H1 (cell line): Measurements from ENCODE around the gene ABCG1. TPM values are rescaled to one million over a fixed set of nuclear protein-coding genes. Genes with fewer than 3 reads are reported as not detected.
A peak's percentile ranks its signal among the peaks of the same experiment; 100 is the strongest.

Experiments used
- CTCF ChIA-PET: fragments of 300-600 bp; sonication (Branson Sonifier 250); formaldehyde crosslinking; loops from one replicate; lab custom pipeline; 2021; ENCODE audit not compliant: partially characterized antibody; lab: Charles Lee
- POLR2A ChIA-PET: fragments of 300-600 bp; sonication (Branson Sonifier 250); formaldehyde crosslinking; loops from one replicate; lab custom pipeline; 2021; ENCODE audit warnings: inconsistent platforms; ENCODE audit not compliant: partially characterized antibody; lab: Charles Lee
- DNase-seq, 2 experiments: peaks; one replicate each; pipeline versions ENCODE4 v3.0.0 to v3.0.0-alpha.2; 2010 to 2022; ENCODE audit warnings: low spot score in 2 of 2, low read depth in 1 of 2, mixed read lengths in 1 of 2
- FAIRE-seq: peaks from 2 replicates; lab custom pipeline; 2011; peaks lifted over from hg19 to GRCh38; lab: Jason Lieb, UNC
- H2AFZ ChIP-seq: 2 replicates; pipeline ENCODE4 v1.8.1; 2012; ENCODE audit warnings: low read length, inconsistent platforms
- H2AK5ac ChIP-seq: 2 replicates; pipeline ENCODE4 v1.6.1; 2013; ENCODE audit warnings: low read depth, low read length
- H2BK120ac ChIP-seq: replicated peaks from 2 replicates; pipeline ENCODE3; 2013; ENCODE audit warnings: low read depth, low read length, inconsistent platforms
- H2BK12ac ChIP-seq: 2 replicates; pipeline ENCODE4 v1.6.1; 2013; ENCODE audit warnings: low read depth, low read length
- H2BK15ac ChIP-seq: 2 replicates; pipeline ENCODE4 v1.6.1; 2013; ENCODE audit warnings: low read length
- H2BK20ac ChIP-seq: 2 replicates; pipeline ENCODE4 v1.6.1; 2013; ENCODE audit warnings: low read length
- H2BK5ac ChIP-seq: 2 replicates; pipeline ENCODE4 v1.6.1; 2013; ENCODE audit warnings: low read depth, low read length
- H3K14ac ChIP-seq: 2 replicates; pipeline ENCODE4 v1.6.1; 2013; ENCODE audit warnings: inconsistent platforms; ENCODE audit not compliant: insufficient read length
- H3K18ac ChIP-seq: 2 replicates; pipeline ENCODE4 v1.6.1; 2013; ENCODE audit warnings: low read length; ENCODE audit errors: extremely low read depth
- H3K23ac ChIP-seq: 2 replicates; pipeline ENCODE4 v1.6.1; 2013; ENCODE audit warnings: inconsistent platforms; ENCODE audit not compliant: insufficient read length
- H3K23me2 ChIP-seq: 2 replicates; pipeline ENCODE4 v1.6.1; 2013; ENCODE audit warnings: low read depth, low read length
- H3K27ac ChIP-seq: 2 replicates; pipeline ENCODE4 v1.6.1; 2011; ENCODE audit warnings: low read depth, low read length, inconsistent platforms
- H3K27me3 ChIP-seq, 4 experiments: replicated peaks in 1 of 4; 1 replicate in 1 of 4; 2 replicates in 3 of 4; pipeline versions ENCODE4 v1.6.1 to v1.8.1; 2011 to 2013; ENCODE audit warnings: low read length in 3 of 4, mild to moderate bottlenecking in 3 of 4, inconsistent platforms in 2 of 4, mixed read lengths in 2 of 4, moderate library complexity in 1 of 4; ENCODE audit not compliant: control insufficient read depth in 3 of 4, insufficient read depth in 3 of 4; ENCODE audit errors: extremely low read depth in 1 of 4
- H3K36me3 ChIP-seq, 4 experiments: 2 replicates each; pipeline versions ENCODE4 v1.6.1 to v1.8.1; 2011 to 2013; ENCODE audit warnings: mild to moderate bottlenecking in 4 of 4, low read length in 3 of 4, moderate library complexity in 2 of 4, control low read depth in 1 of 4, inconsistent platforms in 1 of 4; ENCODE audit not compliant: insufficient read depth in 4 of 4, control insufficient read depth in 2 of 4
- H3K4ac ChIP-seq: replicated peaks from 2 replicates; pipeline ENCODE3; 2013; ENCODE audit warnings: low read length, low read depth, mixed read lengths, inconsistent platforms; ENCODE audit not compliant: insufficient read length
- H3K4me1 ChIP-seq, 4 experiments: replicated peaks in 1 of 4; 1 replicate in 1 of 4; 2 replicates in 3 of 4; pipeline versions ENCODE4 v1.6.1 to v1.8.1; 2011 to 2013; ENCODE audit warnings: low read length in 3 of 4, inconsistent platforms in 2 of 4, mixed read lengths in 1 of 4; ENCODE audit not compliant: insufficient read depth in 4 of 4, control insufficient read depth in 3 of 4
- H3K4me2 ChIP-seq, 2 experiments: 2 replicates each; pipeline versions ENCODE4 v1.6.1 to v1.8.1; 2011 to 2013; ENCODE audit warnings: low read depth in 2 of 2, low read length in 2 of 2, control low read depth in 1 of 2, inconsistent platforms in 1 of 2, mild to moderate bottlenecking in 1 of 2; ENCODE audit not compliant: insufficient read depth in 1 of 2
- H3K4me3 ChIP-seq, 4 experiments: fragments of 200-600, 300-600 bp in 1 of 4; sonication (generic), shearing (Covaris generic), sonication (Bioruptor Twin) in 1 of 4; 2 replicates each; pipeline versions ENCODE4 v1.5.1 to v1.8.1; 2011 to 2016; ENCODE audit warnings: low read length in 4 of 4, low read depth in 3 of 4, control low read depth in 2 of 4, inconsistent platforms in 2 of 4, mild to moderate bottlenecking in 2 of 4, mixed read lengths in 1 of 4, moderate library complexity in 1 of 4; ENCODE audit not compliant: insufficient read depth in 2 of 4; ENCODE audit errors: extremely low read depth in 1 of 4
- H3K56ac ChIP-seq: replicated peaks from 2 replicates; pipeline ENCODE3; 2013; ENCODE audit warnings: low read depth, mild to moderate bottlenecking, mixed read lengths, low read length, inconsistent platforms; ENCODE audit not compliant: insufficient read length
- H3K79me1 ChIP-seq: 2 replicates; pipeline ENCODE4 v1.6.1; 2013; ENCODE audit warnings: low read depth, low read length, control low read depth
- H3K79me2 ChIP-seq, 2 experiments: 2 replicates each; pipeline versions ENCODE4 v1.6.1 to v1.8.1; 2012 to 2013; ENCODE audit warnings: low read length in 2 of 2, mild to moderate bottlenecking in 2 of 2, inconsistent platforms in 1 of 2; ENCODE audit not compliant: insufficient read depth in 2 of 2, control insufficient read depth in 1 of 2
- H3K9ac ChIP-seq, 4 experiments: replicated peaks in 1 of 4; 1 replicate in 1 of 4; 2 replicates in 3 of 4; pipeline versions ENCODE4 v1.6.1 to v1.8.1; 2011 to 2013; ENCODE audit warnings: low read depth in 3 of 4, low read length in 3 of 4, control low read depth in 2 of 4, mild to moderate bottlenecking in 2 of 4, moderate library complexity in 2 of 4, inconsistent platforms in 1 of 4; ENCODE audit errors: extremely low read depth in 1 of 4
- H3K9me3 ChIP-seq, 2 experiments: 2 replicates each; pipeline versions ENCODE4 v1.6.1 to v1.8.1; 2012 to 2013; ENCODE audit warnings: mild to moderate bottlenecking in 2 of 2, moderate library complexity in 2 of 2, control low read depth in 1 of 2, inconsistent platforms in 1 of 2, low read depth in 1 of 2, low read length in 1 of 2, mixed read lengths in 1 of 2; ENCODE audit not compliant: insufficient read depth in 2 of 2
- H4K20me1 ChIP-seq, 2 experiments: replicated peaks in 1 of 2; 2 replicates each; pipeline versions ENCODE3 to v1.8.1; 2011 to 2013; ENCODE audit warnings: inconsistent platforms in 2 of 2, low read length in 2 of 2, mild to moderate bottlenecking in 1 of 2; ENCODE audit not compliant: insufficient read depth in 2 of 2, control insufficient read depth in 1 of 2
- H4K5ac ChIP-seq: 2 replicates; pipeline ENCODE4 v1.6.1; 2013; ENCODE audit warnings: low read length, low read depth, mixed read lengths, inconsistent platforms; ENCODE audit not compliant: insufficient read length
- H4K8ac ChIP-seq: 2 replicates; pipeline ENCODE4 v1.8.0; 2013; ENCODE audit warnings: mild to moderate bottlenecking, moderate library complexity, low read length, inconsistent platforms; ENCODE audit not compliant: insufficient read depth; ENCODE audit errors: extremely low read depth
- H4K91ac ChIP-seq: replicated peaks from 2 replicates; pipeline ENCODE3; 2013; ENCODE audit warnings: low read length, mixed read lengths, inconsistent platforms; ENCODE audit not compliant: insufficient read length
- ASH2L ChIP-seq: fragments of 200-600, 300-600 bp; sonication (generic); IDR thresholded peaks from one replicate; pipeline ENCODE4 v1.7.1; 2017; ENCODE audit warnings: low read length
- CBX5 ChIP-seq: fragments of 300-800, 300-1000 bp; sonication (generic); IDR thresholded peaks from 2 replicates; pipeline ENCODE4 v1.7.1; 2016; ENCODE audit warnings: antibody characterized with exemption, low read length, low read depth
- CHD2 ChIP-seq: IDR thresholded peaks from 2 replicates; pipeline ENCODE4 v1.6.1; 2012; ENCODE audit warnings: low read length, improper control_type of control experiment
- CREB1 ChIP-seq: IDR thresholded peaks from 2 replicates; pipeline ENCODE4 v1.6.1; 2012; ENCODE audit warnings: inconsistent platforms
- CTBP2 ChIP-seq: IDR thresholded peaks from 2 replicates; pipeline ENCODE4 v1.7.0; 2011; ENCODE audit warnings: borderline replicate concordance, mild to moderate bottlenecking, moderate library complexity, mixed read lengths, low read length; ENCODE audit not compliant: insufficient read depth, insufficient read length
- FOSL1 ChIP-seq: IDR thresholded peaks from 2 replicates; pipeline ENCODE4 v1.6.1; 2011; ENCODE audit warnings: mild to moderate bottlenecking, low read depth, low read length, moderate library complexity; ENCODE audit not compliant: insufficient read depth
- GTF2F1 ChIP-seq: IDR thresholded peaks from 2 replicates; pipeline ENCODE4 v1.6.1; 2012; ENCODE audit warnings: low read depth, low read length, improper control_type of control experiment, borderline replicate concordance
- HDAC2 ChIP-seq, 2 experiments: fragments of 300-600 bp in 1 of 2; sonication (generic) in 1 of 2; IDR thresholded peaks; 2 replicates each; pipeline ENCODE4 v1.6.1; 2011 to 2012; ENCODE audit warnings: low read depth in 2 of 2, low read length in 2 of 2, mild to moderate bottlenecking in 2 of 2, moderate library complexity in 2 of 2, borderline replicate concordance in 1 of 2, inconsistent platforms in 1 of 2
- MAFK ChIP-seq: IDR thresholded peaks from 2 replicates; pipeline ENCODE4 v1.6.1; 2012; ENCODE audit warnings: low read depth, mild to moderate bottlenecking, improper control_type of control experiment, low read length
- PHF8 ChIP-seq: fragments of 200-600 bp; sonication (generic); conservative IDR thresholded peaks from 2 replicates; pipeline ENCODE4 v1.7.1; 2012; ENCODE audit warnings: low read depth, mild to moderate bottlenecking, inconsistent platforms, low read length, moderate library complexity
- POLR2AphosphoS5 ChIP-seq: IDR thresholded peaks from 2 replicates; pipeline ENCODE4 v1.6.1; 2011; ENCODE audit warnings: low read depth, low read length
- TCF12 ChIP-seq: IDR thresholded peaks from 2 replicates; pipeline ENCODE4 v1.6.1; 2011; ENCODE audit warnings: low read depth, mild to moderate bottlenecking, low read length
- WGBS, 2 experiments: shearing (Covaris generic) in 1 of 2; methylation state at CpG; one replicate each; pipeline versions ENCODE4 v1.1.6 to v1.1.7; 2013 to 2015; ENCODE audit warnings: low lambda C conversion rate in 2 of 2, mixed read lengths in 2 of 2, inconsistent platforms in 1 of 2, low coverage in 1 of 2, missing lambda C conversion rate in 1 of 2; ENCODE audit not compliant: insufficient replicate concordance in 2 of 2, insufficient coverage in 1 of 2, insufficient read length in 1 of 2; ENCODE audit errors: extremely low coverage in 1 of 2, missing lambda C conversion rate in 1 of 2; 5-methylcytosine and 5-hydroxymethylcytosine counted together
- polyA plus RNA-seq, 7 experiments: library from polyadenylated mRNA; depleted of rRNA in 3 of 7; stranded (reverse) in 5 of 7; unstranded in 2 of 7; fragments of >200 nt in 5 of 7; fragments of 200-250 nt in 2 of 7; gene quantifications; 1 replicate in 5 of 7; 2 replicates in 1 of 7; 4 replicates in 1 of 7; pipeline versions ENCODE4 v1.2.1 to v1.2.3, GENCODE V29; 2011 to 2013; ENCODE audit warnings: missing spikeins in 2 of 7, mixed read lengths in 2 of 7
- total RNA-seq: library from RNA; stranded (reverse); fragmentation: NEBNext Ultra II Directional; extraction: Animal tissue kit (Norgen Biotek cat#: 25700); gene quantifications from 2 replicates; pipeline ENCODE4 v1.2.1, GENCODE V29; 2021

ABCG1 gene
- total and polyA plus RNA-seq, 2 of the 8 experiments (the other 6 are each of a cell fraction or from before 2014, with no cell fraction given) = 2.1 to 4.0 TPM

DNA sequence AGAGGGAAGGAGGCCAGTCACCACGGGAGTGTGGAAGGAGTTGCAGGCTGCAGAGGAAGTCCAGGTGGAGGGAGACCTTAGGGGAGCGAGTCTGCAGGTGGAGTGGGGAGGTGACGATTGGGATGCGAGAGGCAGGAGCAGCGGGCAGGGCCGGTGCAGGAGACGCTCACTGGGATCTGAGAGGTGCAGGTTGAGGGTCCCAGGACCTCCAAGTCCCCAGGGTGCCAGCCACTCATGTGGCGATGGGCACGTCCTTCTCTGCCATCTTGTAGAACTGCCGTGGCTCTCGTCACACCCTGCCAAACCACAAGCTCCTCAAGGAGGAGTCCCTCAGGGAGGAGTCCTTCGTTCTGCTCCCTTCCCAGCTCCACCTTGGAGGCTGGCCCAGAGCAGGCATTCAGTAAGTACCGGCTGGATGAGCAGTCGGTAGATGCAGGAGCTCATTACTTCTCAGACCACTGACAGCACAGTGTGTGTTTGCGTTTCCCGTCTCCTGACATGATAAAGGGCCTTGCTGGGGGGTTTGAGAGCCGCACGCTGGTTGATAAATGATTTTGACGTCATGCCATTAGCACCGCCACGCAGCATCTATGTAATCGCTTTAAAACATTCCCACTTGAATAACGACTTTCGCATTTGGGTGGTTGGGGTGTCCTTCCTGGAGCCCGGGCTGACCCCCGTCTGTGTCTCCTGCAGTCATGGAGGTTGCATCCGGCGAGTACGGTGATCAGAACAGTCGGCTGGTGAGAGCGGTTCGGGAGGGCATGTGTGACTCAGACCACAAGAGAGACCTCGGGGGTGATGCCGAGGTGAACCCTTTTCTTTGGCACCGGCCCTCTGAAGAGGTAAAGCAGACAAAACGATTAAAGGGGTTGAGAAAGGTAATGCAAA, 68.5 kb downstream of the ABCG1 start:
- FAIRE-seq = no peak
- TF ChIP-seq CTBP2 (no peak), ASH2L (no peak), MAFK (no peak), TCF12 (no peak), GTF2F1 (no peak), CREB1 (no peak), CHD2 (no peak), CBX5 (no peak), PHF8 (no peak), FOSL1 (no peak), POLR2AphosphoS5 (no peak), HDAC2 (IDR thresholded peaks at IDR 0.05; ENCODE audit: borderline replicate concordance in 1 of 2, low read depth in 2 of 2, low read length in 2 of 2) (no peak)

More for the DNA sequence above, 68.5 kb downstream of the ABCG1 start:
- Histone ChIP-seq H3K4me1 (no peaks in the 10 kb centered on the region; a peak in 1 of 7 replicates), H3K23ac (no peak overlapping the region), H4K8ac (no peak overlapping the region; the same call in 1 of the 2 replicates), H4K20me1 (peaks cover 0 to 1% of the 10 kb centered on the region in 2 experiments), H3K79me1 (no peaks in the 10 kb centered on the region; the same call in 1 of the 2 replicates), H3K27me3 (no peaks in the 10 kb centered on the region; a peak in 1 of 7 replicates), H3K9ac (no peak overlapping the region), H3K4me2 (no peak overlapping the region), H3K9me3 (peaks cover 0 to 5% of the 10 kb centered on the region in 2 experiments; a peak in 2 of 4 replicates), H3K23me2 (peaks cover 2% of the 10 kb centered on the region; the same call in 1 of the 2 replicates), H3K14ac (no peak overlapping the region), H4K5ac (no peak overlapping the region), H3K79me2 (no peaks in the 10 kb centered on the region), H2BK5ac (no peak overlapping the region), H3K4me3 (no peak overlapping the region), H4K91ac (no peak overlapping the region), H3K36me3 (no peaks in the 10 kb centered on the region; a peak in 1 of 8 replicates), H2AFZ (no peak overlapping the region), H2BK15ac (no peak overlapping the region), H3K27ac (no peak overlapping the region), H2BK20ac (no peak overlapping the region), H2AK5ac (no peak overlapping the region; the same call in 1 of the 2 replicates), H3K18ac (no peak overlapping the region), H3K56ac (no peak overlapping the region), H2BK120ac (no peak overlapping the region), H2BK12ac (no peak overlapping the region), H3K4ac (peak overlapping the region; percentile 79)
- POLR2A ChIA-PET = interaction anchor here (0.7 to 1.6 kb wide), 2 partner anchors 9 to 19 kb away, joined by 3 to 4 read pairs; no protein-coding TSS in a partner anchor
- no peak for DNase-seq
- WGBS, 2 experiments = 92% methylated on average over 30 of the region's 36 CpGs; no CpG with 5 or more reads in 1 of the 2 experiments
- CTCF ChIA-PET = no interaction called here
